ENCODE results near the gene ST6GAL1. TPM values are rescaled to one million over a fixed set of nuclear protein-coding genes. Genes with fewer than 3 reads are reported as not detected.

The ST6GAL1 gene
- polyA plus RNA-seq, 1 of the 3 experiments (the other 2 are of a cell fraction): 3.9 TPM

DNA sequence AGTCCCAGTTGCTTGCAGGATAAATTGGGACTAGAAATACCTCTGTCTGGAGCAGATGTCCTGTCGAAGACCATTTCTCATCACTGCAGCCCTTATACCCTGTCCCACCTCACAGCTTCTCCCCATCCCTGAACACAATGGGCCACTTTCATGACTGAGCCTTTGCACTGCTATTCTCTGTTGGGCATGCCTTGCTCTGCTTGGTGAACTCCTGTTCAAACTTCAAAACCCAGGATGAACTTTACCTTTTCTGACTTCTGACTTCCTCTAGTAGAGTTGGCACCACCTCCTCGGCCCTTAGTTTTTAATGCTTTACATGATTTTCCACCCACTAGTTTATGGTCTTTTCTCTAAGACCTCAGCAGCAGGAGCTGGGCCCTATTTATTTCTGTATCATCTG, 48.4 kb downstream of the ST6GAL1 start:
- Histone ChIP-seq H2AFZ (ENCODE audit: low read depth) (no peak overlapping the region), H3K27ac (ENCODE audit: low read depth in 2 of 2, low read length in 1 of 2) (no peak overlapping the region), H3K27me3 (ENCODE audit: insufficient read depth) (no peaks in the 10 kb centered on the region), H3F3A (replicated peaks; ENCODE audit: insufficient read depth) (no peaks in the 10 kb centered on the region), H3K4me1 (ENCODE audit: control insufficient read depth in 1 of 2, insufficient read depth in 2 of 2, low read depth in 1 of 2, low read length in 1 of 2) (peaks cover 0 to 7% of the 10 kb centered on the region in 2 experiments; a peak in 1 of 4 replicates), H3K9me2 (no peaks in the 10 kb centered on the region), H3K4me2 (no peak overlapping the region), H4K20me1 (ENCODE audit: insufficient read depth) (no peaks in the 10 kb centered on the region), H3K9me3 (no peaks in the 10 kb centered on the region), H3K9ac (no peak overlapping the region), H3K79me2 (ENCODE audit: insufficient read depth) (no peaks in the 10 kb centered on the region), H3K36me3 (replicated peaks in 1 of 2; ENCODE audit: control insufficient read depth in 1 of 2, insufficient read depth in 2 of 2, low read length in 1 of 2) (no peaks in the 10 kb centered on the region), H3K4me3 (ENCODE audit: low read depth in 2 of 2, low read length in 1 of 2) (no peak overlapping the region)
- POLR2A ChIA-PET: no interaction called here
- DNase-seq: no peak
- 82% methylated on average over 2 of the region's 2 CpGs for WGBS (ENCODE audit: low lambda C conversion rate)
- CTCF ChIA-PET: interaction anchor here (1.3 to 1.4 kb wide), 2 partner anchors 25 to 157 kb away, joined by 3 to 4 read pairs; no protein-coding TSS in a partner anchor
- TF ChIP-seq SIN3A (IDR thresholded peaks at IDR 0.05; ENCODE audit: borderline replicate concordance, low read depth, low read length) (no peak), FOXM1 (IDR thresholded peaks at IDR 0.05; ENCODE audit: low read depth) (no peak), GABPA (IDR thresholded peaks at IDR 0.05; ENCODE audit: low read depth) (no peak), EZH2phosphoT487 (IDR thresholded peaks at IDR 0.05; ENCODE audit: borderline replicate concordance, low read depth) (no peak), NFIC (IDR thresholded peaks at IDR 0.05; ENCODE audit: borderline replicate concordance) (no peak), CHD2 (IDR thresholded peaks at IDR 0.05; ENCODE audit: low read length, partially characterized antibody) (no peak), TCF12 (IDR thresholded peaks at IDR 0.05) (no peak), NRF1 (IDR thresholded peaks at IDR 0.05; ENCODE audit: low read depth, low read length) (no peak), TAF1 (IDR thresholded peaks at IDR 0.05; ENCODE audit: borderline replicate concordance, low read depth, low read length) (no peak), MAX (IDR thresholded peaks at IDR 0.05; ENCODE audit: low read depth) (no peak), GATA2 (CRISPR knock-in tag; IDR thresholded peaks at IDR 0.05) (no peak), FOXJ3 (CRISPR knock-in tag; IDR thresholded peaks at IDR 0.05) (no peak), RCOR1 (IDR thresholded peaks at IDR 0.05; ENCODE audit: low read length) (no peak), ELF1 (IDR thresholded peaks at IDR 0.05) (no peak), MEF2A (IDR thresholded peaks at IDR 0.05; ENCODE audit: borderline replicate concordance, low read depth) (no peak), RXRA (IDR thresholded peaks at IDR 0.05; ENCODE audit: borderline replicate concordance, low read depth) (no peak), MXI1 (IDR thresholded peaks at IDR 0.05; ENCODE audit: low read depth, low read length) (no peak), JUND (IDR thresholded peaks at IDR 0.05) (no peak)

GRCh38 chr3:186979852-186980251, 49.5 kb downstream of the ST6GAL1 start:
- TF ChIP-seq, protein P1, sequence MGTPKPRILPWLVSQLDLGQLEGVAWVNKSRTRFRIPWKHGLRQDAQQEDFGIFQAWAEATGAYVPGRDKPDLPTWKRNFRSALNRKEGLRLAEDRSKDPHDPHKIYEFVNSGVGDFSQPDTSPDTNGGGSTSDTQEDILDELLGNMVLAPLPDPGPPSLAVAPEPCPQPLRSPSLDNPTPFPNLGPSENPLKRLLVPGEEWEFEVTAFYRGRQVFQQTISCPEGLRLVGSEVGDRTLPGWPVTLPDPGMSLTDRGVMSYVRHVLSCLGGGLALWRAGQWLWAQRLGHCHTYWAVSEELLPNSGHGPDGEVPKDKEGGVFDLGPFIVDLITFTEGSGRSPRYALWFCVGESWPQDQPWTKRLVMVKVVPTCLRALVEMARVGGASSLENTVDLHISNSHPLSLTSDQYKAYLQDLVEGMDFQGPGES (IDR thresholded peaks at IDR 0.05; ENCODE audit: low read depth, low read length): no peak
- TF ChIP-seq TAF1 (IDR thresholded peaks at IDR 0.05; ENCODE audit: borderline replicate concordance, low read depth, low read length) (no peak), SMC3 (IDR thresholded peaks at IDR 0.05; ENCODE audit: low read depth, low read length) (no peak), NFIC (IDR thresholded peaks at IDR 0.05; ENCODE audit: borderline replicate concordance) (no peak), REST (IDR thresholded peaks at IDR 0.05; ENCODE audit: low read depth, low read length) (no peak), EZH2phosphoT487 (IDR thresholded peaks at IDR 0.05; ENCODE audit: borderline replicate concordance, low read depth) (no peak), CHD2 (IDR thresholded peaks at IDR 0.05; ENCODE audit: low read length, partially characterized antibody) (no peak), RXRA (IDR thresholded peaks at IDR 0.05; ENCODE audit: borderline replicate concordance, low read depth) (no peak)
- no peak overlapping the region for H3K27ac ChIP-seq (ENCODE audit: low read depth in 2 of 2, low read length in 1 of 2)
- H3K27me3 ChIP-seq (ENCODE audit: insufficient read depth): no peaks in the 10 kb centered on the region
- no peak overlapping the region for H2AFZ ChIP-seq (ENCODE audit: low read depth)
- no peaks in the 10 kb centered on the region for H3K36me3 ChIP-seq (replicated peaks in 1 of 2; ENCODE audit: control insufficient read depth in 1 of 2, insufficient read depth in 2 of 2, low read length in 1 of 2)
- no peak overlapping the region for H3K4me2 ChIP-seq
- peaks cover 0 to 7% of the 10 kb centered on the region in 2 experiments; a peak in 1 of 4 replicates for H3K4me1 ChIP-seq (ENCODE audit: control insufficient read depth in 1 of 2, insufficient read depth in 2 of 2, low read depth in 1 of 2, low read length in 1 of 2)
- DNase-seq: no peak
- H3K9me2 ChIP-seq: no peaks in the 10 kb centered on the region
- H3F3A ChIP-seq (replicated peaks; ENCODE audit: insufficient read depth): no peaks in the 10 kb centered on the region
- H3K4me3 ChIP-seq (ENCODE audit: low read depth in 2 of 2, low read length in 1 of 2): no peak overlapping the region
- ChIA-PET POLR2A (no interaction called here), CTCF (interaction anchor here (0.7 to 1.4 kb wide), 3 partner anchors 24 to 185 kb away, joined by 3 to 4 read pairs (median 4); no protein-coding TSS in a partner anchor)
- H4K20me1 ChIP-seq (ENCODE audit: insufficient read depth): no peaks in the 10 kb centered on the region
- H3K79me2 ChIP-seq (ENCODE audit: insufficient read depth): no peaks in the 10 kb centered on the region
- H3K9ac ChIP-seq: no peak overlapping the region
- 72% methylated on average over 3 of the region's 3 CpGs for WGBS (ENCODE audit: low lambda C conversion rate)
- H3K9me3 ChIP-seq: no peaks in the 10 kb centered on the region

Data from SK-N-SH (cell line).